ENCODE results near the gene KCP. TPM values are rescaled to one million over a fixed set of nuclear protein-coding genes. Genes with fewer than 3 reads are reported as not detected.
"Not testable (repeated sequence)": the region's sequence is repeated elsewhere in the genome, so short reads cannot be mapped to it uniquely, and the experiment has no call there.

KCP gene
- polyA plus RNA-seq (ENCODE audit: insufficient read length) = 1.9 TPM

DNA sequence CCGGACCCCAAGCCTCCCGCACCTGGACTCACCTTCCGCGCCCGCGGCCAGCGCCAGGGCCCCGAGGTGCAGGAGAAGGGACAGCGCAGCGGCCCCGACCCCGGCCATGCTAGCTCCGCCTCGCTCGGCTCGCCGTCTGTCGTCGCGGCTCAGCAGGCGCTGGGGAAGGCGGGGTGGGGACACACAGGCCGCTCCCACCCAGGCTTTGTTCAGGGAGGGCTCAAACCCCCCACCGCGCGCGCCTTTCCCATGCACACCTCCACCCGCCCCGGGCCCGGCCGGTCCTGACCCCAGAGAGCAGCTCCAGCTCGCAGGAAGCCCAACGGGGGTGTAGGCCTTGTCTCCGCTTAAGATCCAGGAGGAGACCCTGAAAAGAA, at the start of gene KCP:
TSS of gene KCP (minus strand) at position 141 of the 377 bp plus-strand sequence. CDS start at position 108, 33 bp downstream.
- no peak for DNase-seq (ENCODE audit: low read depth)

DNA sequence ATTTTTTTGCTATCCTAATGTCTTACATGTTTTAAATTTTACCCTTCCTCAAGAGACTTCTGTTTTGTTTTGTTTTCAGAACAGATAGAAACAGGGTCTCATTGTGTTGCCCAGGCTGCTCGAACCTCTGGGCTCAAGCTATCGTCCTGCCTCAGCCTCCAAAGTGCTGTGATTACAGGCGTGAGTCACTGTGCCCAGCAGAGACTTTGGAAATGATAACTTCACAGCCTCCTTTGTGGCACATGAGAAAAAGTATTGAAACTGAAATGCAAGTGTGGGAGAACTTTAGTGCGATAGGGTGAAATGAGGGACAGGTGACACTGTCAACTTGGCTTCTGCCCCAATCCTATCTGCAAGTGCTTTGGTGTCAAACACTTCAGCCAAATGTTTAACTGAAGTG, 48.8 kb upstream of the KCP start:
- DNase-seq (ENCODE audit: low read depth) = no peak

DNA sequence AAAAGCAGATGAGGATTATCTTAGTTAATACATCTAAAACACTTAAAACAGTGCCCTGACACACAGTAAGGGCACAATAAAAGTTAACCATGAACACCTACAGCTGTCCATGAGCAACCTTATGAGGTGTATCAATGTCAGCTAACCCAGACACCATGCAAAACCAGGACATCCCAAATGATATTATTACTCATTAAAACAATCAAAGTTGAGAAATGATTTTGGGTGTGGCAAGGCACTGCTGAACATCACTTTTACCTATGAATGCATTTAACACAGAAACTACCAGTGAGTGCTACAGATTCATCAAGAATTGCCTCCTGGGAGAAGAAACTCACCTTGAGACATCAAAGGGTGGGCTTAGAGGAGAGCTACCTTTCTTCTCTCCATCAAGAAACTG, 45.5 kb upstream of the KCP start:
- DNase-seq (ENCODE audit: low read depth) = no peak

DNA sequence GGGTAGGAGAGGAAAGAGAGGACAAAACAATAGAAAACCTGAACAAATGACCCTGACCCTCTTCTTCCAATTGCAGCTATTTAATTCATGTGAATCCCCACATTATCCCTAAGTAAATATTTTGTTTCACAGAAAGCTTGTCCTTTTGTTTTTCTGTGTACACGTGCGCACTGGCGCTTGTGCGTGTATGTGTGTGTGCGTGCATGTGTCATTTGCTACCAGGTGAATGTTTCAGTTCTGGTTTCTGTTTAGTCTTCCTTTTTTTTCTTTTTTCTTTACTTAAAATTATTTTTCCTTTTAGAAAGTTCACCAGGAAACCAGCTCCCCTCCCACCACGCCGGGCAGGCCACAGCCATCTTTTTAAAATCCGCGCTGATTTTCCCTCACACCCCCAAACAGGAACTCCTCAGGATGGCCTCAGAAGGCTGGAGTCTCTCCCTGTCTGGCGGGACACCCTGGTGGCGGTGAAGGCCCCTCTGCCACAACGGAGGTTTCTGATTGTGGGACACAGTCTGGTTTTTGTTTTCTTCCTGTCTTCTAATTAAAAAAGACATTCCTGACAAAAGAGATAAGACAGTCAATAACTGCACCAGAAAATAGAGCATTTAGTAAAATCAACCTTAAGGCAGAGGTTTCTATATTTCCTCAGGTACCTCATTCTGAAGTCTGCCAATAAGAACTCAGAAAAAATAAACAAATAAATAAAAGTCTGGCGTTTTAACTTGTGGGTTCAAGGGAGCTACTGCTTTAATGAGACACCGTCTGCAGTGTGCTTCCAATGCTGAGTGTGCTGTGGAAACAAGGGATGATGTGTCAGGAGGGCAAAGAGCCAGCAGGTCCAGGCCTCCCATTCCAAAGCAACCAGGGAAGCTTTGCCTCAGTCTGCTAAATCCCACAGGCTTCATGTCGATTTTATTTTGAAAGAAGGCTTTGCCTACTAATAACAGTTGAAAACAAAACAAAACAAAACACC, 44.6 kb upstream of the KCP start:
- DNase-seq (ENCODE audit: low read depth) = peak; percentile 14

DNA sequence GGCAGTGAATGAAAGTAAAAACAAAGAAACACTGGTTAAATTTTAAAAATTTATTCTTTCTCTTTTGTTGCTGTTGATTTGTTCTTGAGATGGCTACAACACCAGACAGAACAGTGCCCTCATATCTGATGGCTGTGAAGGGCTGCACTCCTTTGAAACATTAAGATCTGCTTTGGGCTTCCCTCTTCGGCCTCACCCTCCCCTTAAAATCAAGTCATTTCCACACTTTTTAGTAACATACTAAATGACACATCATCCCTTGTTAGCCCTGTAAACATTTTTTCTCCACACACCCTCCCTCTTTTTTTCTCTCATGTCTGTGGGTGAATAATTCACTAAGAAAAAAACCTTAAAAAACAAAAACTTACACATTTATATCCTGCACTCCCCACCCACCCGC, 43.6 kb upstream of the KCP start:
- DNase-seq (ENCODE audit: low read depth) = no peak

DNA sequence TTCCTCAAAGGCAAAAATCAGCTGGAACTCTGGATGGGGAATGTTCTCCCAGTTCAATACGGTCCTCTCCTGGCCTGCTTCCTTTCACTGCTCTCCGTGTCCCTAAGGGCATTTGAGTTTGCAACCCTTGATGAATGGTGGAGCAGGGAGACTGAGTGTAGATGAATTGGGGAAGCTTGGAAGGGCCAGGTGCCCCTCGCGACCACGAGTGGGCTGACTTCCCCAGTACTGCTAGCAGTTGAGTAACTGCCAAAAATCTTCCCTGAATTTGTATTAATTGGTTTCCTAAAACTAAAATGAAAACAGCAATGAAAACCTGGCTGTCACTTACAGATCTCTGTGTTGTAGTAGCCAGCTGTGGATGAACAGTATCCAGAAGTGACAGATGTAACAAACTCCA, 40.8 kb upstream of the KCP start:
- no peak for DNase-seq (ENCODE audit: low read depth)

DNA sequence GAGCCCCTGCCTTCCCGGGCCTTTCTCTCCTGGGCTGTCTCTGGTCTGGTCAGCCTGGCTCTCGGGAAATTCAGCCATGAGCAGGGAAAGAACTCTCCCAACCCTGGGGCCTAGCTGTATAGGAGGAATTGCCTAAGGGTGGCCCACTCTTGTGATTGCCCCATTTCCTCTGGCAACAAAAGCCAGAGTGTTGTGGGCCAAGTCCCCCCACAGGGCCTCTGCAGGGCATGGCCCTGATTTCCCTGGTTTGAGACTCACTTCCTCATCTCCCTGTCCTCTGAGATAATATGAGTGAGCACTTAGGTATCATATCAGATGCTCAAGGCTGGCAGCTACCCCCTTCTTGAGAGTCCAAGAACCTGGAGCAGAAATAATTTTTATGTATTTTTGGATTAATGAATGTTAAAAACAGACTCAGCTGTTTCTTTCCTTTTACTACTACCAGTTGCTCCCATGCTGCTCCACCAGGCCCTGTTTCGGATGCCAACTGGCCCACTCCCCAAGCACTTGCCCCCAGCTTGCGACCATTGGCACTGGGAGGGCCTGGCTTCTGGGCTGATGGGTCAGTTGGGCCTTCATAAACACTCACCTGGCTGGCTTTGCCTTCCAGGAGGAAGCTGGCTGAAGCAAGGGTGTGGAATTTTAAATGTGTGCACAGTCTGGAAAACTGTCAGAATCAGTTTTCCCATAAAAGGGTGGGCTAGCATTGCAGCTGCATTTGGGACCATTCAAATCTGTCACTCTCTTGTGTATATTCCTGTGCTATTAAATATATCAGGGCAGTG, 38.7 kb upstream of the KCP start:
- no peak for DNase-seq (ENCODE audit: low read depth)

DNA sequence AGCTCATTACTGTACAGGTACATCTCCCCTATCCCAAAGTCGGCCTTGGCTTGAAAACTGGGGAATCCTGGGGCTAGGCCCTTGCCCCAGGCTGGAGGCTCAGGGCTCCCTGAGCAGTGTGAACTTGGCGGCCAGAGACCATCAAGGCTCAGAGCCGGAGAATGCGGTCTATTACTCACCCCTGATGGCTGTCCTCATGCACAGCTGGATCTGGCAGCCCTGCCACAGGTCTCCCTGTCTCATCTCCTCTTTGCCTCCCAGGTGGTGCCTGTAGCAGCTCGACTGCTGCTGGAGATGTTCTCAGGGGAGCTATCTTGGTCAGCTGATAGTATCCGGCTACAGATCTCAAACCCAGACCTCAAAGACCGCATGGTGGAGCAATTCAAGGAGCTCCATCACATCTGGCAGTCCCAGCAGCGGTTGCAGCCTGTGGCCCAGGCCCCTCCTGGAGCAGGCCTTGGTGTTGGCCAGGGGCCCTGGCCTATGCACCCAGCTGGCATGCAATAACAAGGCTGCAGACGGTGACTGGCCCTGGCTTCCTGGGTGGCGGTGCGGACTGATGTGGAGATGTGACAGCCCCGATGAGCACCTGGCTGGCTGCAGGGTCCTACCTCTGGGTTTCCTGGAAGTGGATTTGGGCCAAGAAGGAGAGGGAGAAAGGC, 37.9 kb upstream of the KCP start:
- no peak for DNase-seq (ENCODE audit: low read depth)

DNA sequence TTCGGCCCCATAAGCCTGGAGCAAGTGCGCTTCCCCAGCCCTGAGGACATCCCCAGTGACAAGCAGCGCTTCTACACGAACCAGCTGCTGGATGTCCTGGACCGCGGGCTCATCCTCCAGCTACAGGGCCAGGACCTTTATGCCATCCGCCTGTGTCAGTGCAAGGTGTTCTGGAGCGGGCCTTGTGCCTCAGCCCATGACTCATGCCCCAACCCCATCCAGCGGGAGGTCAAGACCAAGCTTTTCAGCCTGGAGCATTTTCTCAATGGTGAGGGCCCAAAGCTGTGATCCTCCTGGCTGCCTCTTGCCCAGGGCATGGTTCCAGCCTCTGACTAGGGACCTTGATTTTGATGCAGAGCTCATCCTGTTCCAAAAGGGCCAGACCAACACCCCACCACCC, 37.3 kb upstream of the KCP start:
- no peak for DNase-seq (ENCODE audit: low read depth)

DNA sequence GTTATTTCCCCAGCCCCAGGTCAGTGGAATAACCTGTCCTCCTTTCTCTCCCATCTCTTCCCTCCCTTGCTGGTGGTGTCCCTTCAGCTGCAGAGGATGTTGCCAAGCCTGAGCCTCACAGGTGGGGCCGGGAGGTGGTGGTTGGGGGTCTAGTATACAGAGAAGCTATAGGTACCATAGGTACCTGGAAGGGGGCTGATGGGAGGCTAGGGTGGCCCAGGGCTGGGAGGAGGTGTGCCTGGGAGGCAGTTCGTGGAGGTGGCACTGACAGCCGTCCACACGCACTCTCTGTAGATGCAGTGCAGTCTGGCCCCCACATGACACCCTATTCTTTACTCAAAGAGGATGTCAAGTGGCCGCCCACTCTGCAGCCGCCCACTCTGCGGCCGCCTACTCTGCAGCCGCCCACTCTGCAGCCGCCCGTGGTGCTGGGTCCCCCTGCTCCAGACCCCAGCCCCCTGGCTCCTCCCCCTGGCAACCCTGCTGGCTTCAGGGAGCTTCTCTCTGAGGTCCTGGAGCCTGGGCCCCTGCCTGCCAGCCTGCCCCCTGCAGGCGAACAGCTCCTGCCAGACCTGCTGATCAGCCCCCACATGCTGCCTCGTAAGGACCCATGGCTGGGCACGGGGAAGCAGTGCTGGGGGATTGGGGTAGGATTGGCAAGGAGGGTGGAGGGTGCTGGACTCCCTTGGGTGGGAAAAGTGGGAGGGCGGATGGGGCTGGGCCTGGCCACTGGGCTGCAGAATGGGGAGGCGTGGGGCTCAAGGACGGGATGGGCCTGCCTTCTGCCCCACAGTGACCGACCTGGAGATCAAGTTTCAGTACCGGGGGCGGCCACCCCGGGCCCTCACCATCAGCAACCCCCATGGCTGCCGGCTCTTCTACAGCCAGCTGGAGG, 36.7 kb upstream of the KCP start:
- DNase-seq (ENCODE audit: low read depth) = no peak

DNA sequence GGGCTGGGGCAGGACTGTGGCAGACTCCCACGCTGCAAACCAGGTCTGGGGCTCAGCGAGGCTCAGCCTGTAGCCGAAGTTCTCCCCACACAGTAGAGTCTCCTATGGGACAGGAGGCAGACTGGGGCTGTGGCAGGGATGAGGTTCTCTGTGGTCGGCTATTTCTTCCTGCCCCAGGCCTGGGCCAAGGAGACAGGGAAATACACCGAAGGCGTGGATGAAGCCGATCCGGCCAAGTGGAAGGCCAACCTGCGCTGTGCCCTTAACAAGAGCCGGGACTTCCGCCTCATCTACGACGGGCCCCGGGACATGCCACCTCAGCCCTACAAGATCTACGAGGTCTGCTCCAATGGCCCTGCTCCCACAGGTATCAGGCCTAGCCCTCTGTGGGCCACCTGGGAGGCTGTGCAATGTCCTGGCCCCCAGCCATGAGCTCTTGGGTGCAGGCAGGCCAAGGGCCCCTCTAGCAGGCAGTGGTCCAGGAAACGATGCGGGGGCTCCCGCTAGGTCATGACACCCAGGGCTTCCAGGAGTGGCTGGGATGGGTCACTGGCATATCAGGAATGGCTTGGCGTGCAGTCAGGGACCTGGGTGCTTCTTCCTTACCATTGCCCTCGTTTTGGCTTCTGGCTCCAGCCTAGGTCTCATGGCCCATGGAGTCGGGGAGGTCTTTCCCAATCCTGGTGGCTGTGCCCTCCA, 35.3 kb upstream of the KCP start:
- DNase-seq (ENCODE audit: low read depth) = no peak

DNA sequence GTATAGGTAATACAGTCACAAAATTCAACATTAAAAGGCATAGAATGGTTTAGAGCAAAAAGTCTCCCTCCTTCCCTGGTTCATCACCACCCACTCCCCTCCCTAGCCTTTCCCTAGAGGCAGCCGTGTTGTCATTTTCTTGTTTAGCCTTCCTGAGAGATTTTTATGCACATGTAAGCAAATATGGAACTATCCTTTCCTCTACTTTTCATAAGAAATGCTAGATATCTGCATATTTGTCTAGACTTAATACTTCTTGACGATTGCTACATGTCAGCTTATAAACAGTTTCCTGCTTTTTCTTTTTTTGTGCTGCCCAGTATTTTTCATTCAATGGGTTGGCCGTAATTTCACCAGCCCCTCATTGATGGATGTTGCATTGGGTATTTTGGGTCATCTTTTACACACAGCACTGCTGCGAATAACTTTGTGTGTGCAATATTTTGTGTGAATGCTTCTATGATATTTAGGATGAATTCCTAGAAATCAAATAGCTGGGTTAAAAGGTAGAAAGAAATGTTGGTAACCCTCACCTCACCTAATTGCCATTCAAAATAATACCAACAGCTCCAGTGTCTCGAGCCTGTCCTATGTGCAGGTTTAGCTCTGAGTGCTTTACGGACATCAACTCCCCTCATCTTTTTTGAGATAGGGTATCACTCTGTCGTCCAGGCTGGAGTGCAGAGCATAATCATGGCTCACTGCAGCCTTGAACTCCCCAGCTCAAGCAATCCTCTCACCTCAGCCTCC, 34.2 kb upstream of the KCP start:
- DNase-seq (ENCODE audit: low read depth) = no peak

DNA sequence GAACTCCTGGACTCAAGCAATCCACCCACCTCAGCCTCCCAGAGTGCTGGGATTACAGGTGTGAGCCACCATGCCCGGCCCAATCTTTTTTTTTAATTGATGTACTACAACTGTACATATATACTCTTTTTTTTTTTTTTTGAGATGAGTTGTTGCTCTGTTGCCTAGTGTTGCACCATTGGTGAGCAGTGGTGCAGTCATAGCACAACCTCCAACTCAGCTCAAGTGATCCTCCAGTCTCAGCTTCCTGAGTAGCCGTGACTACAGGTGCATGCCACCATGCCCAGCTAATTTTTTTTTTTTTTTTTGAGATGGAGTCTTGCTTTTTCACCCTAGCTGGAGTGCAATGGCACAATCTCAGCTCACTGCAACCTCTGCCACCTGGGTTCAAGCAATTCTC, 32.7 kb upstream of the KCP start:
- DNase-seq (ENCODE audit: low read depth) = not testable (repeated sequence)

DNA sequence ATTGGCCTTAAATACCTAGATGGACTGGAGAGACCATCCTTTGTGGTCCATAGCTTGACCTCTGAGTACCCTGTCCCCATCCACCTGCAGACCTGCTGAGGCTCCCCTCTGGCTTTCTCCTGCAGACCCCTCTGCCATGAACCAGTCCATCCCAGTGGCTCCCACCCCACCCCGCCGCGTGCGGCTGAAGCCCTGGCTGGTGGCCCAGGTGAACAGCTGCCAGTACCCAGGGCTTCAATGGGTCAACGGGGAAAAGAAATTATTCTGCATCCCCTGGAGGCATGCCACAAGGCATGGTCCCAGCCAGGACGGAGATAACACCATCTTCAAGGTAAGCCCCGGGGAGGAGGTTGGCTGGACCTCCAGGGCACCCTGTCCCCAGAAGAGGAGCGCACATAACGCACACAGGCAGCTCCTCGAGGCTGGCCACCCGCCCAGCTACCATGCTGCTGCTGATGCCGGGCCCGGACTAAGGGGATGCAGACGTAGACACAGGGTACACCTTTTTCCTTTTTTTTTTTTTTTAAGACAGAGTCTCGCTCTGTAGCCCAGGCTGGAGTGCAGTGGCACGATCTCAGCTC, 31.5 kb upstream of the KCP start:
- no peak for DNase-seq (ENCODE audit: low read depth)

DNA sequence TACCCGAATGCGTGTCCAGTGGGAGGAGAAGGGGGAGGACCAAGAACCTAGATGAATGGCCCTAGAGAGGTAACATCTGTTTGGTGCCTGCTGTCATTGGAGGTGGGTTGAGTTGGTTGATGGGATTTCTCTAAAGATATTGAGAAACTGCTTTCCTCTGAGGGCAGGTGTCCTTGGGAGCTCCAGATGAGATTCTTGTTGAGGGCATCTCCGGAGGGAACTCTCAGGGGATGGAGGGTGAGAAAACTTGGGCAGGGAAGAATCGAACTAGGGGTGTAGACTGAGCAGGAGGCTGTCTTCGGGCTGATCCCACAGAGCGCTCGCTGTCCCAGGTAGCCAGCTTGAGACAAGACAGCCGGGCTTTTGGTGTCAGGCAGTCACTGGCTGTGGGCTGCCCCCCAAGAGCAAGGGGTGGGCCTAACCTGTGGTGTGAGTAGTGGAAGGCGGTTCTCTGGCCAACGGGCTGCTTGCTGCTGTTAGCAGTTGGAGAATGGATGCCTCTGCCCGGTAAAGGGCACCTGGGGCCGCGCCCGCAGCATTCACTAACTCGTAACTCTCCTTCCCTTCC, 30.9 kb upstream of the KCP start:
- DNase-seq (ENCODE audit: low read depth) = no peak

DNA sequence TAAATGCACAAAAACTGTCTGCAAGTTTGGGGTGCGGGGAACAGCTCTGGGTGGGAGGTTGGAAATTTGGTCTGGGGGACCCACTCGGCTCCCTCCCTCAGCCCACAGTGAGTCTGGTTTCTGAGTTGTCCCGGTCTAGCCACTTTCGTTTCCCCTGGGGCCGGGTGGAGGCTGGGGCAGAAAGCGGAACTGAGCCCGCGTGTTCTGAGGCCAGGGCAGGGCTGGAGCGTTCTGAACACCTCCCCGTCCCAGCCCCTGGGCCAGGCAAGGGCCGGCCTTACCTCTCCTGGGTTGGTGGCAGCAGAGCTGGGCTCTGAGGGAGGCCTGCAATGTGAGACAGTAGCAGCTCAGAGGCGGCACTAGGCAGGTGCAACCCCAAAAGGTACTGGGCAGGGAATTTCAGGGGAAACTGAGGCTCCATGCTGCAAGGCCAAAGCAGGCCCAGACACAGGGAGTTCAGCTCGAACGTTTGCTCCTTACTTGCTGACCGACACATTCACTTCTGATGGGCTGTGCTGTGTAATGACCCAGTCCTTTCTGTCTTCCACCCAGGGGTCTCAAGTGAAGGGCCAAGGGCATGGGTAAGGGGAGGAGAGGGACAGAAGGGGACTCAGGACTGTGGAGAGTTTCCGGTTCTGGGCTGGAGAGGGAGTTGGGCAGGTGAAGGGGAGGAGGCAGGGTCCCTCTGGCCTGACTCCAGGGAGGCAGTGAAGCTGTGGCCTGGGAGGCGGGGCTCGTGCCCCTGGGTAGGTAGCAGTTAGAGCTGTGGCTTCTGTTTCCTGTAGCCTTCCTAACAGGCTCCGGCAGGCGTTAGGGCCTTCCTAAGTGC, 30.2 kb upstream of the KCP start:
- no peak for DNase-seq (ENCODE audit: low read depth)

DNA sequence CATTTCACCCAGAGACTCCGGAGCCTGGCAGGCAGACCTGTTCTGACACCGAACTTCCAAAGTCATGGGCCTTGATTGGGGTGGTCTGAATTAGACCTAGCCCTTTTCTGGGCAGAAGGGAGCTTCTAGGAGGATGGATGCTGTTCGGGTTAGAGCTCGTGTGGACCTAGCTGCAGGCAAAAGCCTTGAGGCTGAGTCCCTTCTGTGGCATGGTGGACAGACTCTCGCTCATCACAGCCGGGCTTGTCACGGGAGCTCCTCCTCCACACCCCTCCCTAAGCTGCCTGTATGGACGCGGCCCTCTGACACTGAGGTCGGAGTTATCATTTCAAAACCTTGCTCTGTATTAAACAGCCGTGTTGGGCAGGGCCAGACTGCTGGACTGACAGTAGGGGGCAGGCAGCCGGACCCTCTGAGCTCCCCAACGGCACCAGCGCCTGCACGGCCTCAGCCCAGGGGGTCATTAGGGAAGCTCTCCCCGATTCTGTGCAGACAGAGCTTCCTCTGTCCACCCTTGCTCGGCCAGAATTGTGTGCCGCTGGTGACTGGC, 29.4 kb upstream of the KCP start:
- DNase-seq (ENCODE audit: low read depth) = no peak
